ENCODE measurements around the gene SLCO6A1.

GRCh38 chr5:102414448-102414847, 84.4 kb downstream of the SLCO6A1 start:
- TF ChIP-seq CTCF (IDR thresholded peaks at IDR 0.05; ENCODE audit: low read length), result no peak
- no peak for TF ChIP-seq EZH2 (optimal IDR thresholded peaks at IDR 0.05; ENCODE audit: low read depth, low read length)
- no peak for TF ChIP-seq EZH2phosphoT487 (IDR thresholded peaks at IDR 0.05; ENCODE audit: low read length)
